Measurements from ENCODE around the gene TTC24.
"Not testable (repeated sequence)": the region's sequence is repeated elsewhere in the genome, so short reads cannot be mapped to it uniquely, and the experiment has no call there.

TTC24 gene

DNA sequence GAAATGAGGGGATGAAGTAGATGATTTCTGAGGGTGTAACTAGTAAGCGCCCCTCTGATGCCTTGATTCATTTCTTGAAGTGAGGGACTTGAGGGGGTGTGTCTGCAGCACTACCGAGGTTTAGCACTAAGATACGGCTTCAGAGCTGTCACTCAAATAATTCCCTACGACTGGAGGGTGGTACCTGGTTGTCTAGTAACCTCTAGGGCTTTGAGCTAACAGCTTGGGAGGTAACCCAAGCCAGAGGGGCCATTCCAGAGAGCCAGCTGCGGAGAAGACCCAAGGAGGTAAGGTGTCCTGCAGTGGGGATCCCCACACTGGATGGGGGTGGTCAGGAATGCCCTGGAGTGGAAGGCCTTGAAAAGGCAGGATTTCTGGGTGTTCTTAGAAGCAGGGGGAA is at the start of gene TTC24:
TTC24 (plus strand) TSS at position 252 of the 400 bp plus-strand sequence. CDS start 1,642 bp downstream, outside the sequence.
- DNase-seq (ENCODE audit: low read depth), result no peak

DNA sequence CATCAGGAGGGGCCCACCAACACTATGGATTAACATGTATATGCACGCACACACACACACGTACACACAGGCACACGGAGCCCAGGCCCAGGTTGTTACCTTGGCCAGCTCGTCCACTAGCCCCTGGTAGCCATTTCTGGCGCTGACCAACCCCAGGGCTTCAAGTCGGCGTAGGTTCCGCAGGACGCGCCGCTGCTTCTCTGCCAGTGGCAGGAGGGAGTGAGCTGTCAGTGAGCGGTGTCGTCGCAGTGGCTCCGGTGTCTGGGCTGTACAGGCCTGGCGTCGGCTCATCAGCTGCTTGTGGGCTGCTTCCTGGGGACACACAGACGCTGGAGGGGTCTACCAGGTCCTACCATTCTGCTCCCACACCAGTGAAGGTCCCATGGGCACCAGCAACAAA is 49.5 kb upstream of the TTC24 start:
- no peak for DNase-seq (ENCODE audit: low read depth)

DNA sequence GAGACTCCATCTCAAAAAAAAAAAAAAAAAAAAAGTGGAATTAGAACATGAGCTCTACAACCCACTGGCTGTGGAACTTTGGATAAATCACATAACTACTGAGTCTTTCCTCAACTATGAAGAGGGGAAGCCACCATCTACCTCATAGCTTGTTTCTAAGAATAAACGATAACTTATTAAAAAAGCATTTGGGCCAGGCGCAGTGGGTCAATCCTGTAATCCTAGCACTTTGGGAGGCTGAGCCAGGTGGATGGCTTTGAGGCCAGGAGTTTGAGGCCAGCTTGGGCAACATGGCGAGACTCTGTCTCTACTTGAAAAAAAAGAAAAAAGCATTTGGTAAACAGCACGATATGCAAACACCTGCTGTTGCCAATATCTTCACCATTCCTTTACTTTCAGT is 47.1 kb upstream of the TTC24 start:
- DNase-seq (ENCODE audit: low read depth), result no peak

DNA sequence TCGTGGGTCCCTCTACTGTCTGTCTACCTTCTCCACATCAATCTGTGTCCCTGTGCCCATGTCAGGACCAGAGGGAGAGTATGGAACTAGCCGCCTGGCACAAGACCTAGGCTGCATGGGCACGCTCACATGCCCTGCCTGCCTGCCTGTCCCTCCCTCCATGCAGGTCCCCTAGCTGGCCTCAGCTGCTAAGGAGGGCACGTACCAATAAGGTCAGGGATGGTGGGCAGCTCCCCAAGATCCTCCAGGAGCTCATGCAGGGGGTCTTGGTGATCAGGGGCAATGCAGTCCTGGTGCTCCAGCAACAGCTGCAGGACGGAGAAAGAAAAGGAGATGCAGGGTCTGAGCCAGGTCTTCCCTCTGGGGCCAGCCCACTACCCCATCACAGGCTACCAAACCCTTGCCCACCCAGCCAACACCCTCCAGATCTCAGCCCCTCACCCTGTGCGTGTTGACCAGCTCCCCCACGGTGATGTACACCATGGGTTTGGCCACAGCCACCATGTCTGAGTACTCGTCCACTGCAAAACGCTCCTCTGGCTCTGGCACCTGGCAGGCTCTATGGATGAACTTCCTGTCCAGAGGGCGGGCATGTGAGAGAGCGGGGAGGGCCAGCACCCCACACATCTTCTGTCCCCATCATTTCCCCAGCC is 45.8 kb upstream of the TTC24 start:
- no peak for DNase-seq (ENCODE audit: low read depth)

DNA sequence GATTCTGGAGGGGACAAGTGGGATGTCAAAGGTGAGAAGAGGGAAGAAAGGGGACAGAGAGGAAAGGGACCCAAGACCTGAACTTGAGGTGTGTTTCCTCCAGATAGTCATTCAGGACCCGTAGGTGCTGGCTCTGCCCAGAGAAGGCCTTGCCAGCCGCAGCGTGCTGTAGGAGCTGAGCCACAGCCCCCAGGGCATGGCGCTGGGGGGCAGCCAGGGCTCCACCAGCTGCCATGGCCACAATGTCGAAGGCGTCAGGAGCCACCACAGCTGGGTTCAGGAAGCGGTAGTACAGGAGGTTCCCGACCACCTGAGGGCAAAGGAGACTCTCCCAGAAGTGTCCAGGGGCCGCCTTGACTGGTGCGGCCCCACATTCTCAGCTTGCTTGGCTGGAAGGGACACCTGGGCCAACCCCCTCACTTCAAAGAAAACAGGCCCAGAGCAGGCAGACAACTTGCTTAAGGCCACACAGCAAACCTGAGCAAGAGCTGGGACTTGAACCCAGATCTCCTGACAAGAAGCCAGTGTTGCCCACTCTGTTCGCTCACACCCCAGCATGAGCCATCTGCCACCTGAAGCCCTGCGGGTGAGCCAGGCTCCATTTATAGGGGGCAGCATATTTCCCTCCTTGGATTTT is 45.0 kb upstream of the TTC24 start:
- no peak for DNase-seq (ENCODE audit: low read depth)

DNA sequence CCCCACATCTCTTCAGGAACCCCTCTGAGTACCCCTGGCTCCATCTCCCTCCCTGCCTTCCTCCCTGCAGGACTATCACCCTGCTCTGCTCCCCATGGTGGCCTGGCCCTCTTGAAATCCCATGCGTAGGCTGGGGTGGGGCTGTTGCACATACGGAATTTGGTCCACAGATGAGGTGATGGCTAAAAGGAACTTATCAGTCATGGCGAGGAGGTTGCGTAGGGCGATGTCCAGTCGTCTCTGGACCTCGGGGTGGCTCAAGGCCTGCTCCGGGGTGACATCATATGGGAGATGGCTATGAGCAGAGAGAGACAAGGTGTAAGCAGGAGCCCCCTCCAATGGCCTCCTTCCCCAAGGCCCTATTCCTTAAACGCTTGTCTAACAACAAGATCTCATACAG is 42.5 kb upstream of the TTC24 start:
- no peak for DNase-seq (ENCODE audit: low read depth)

DNA sequence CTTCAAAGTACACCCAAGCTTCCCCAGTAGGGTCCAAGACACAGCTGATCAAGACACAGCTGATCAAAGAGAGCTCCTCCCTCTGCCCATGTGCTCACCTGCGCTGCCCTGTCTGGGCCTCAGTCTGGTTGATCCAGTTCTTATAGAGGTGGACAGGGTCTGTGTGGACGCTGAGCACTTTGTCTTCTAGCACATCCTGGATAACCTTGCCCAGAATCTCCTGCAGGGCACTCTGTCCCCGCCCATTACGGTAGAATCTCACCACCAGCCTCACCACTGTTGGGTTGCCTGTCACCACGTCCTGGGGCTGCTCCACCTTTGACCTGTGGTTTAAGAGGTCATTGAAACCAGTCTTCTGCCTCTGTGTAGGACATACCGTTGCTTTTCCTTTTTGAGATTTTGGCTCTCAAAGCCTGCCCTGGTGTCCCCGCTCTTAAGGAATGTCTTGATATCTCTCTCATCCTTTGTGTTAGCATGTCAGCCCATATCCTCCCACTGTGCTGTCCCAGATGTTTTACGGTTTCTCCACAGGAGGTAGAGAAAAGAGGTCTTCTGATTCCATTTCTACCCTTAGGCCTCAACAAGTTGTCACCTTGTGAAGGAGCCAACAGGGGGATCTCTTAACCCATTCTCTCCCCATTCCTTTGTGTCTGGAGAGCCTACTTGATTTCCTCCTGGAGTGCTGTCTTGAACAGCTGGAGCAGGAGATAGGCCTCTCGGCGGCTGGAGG is 40.6 kb upstream of the TTC24 start:
- no peak for DNase-seq (ENCODE audit: low read depth)

DNA sequence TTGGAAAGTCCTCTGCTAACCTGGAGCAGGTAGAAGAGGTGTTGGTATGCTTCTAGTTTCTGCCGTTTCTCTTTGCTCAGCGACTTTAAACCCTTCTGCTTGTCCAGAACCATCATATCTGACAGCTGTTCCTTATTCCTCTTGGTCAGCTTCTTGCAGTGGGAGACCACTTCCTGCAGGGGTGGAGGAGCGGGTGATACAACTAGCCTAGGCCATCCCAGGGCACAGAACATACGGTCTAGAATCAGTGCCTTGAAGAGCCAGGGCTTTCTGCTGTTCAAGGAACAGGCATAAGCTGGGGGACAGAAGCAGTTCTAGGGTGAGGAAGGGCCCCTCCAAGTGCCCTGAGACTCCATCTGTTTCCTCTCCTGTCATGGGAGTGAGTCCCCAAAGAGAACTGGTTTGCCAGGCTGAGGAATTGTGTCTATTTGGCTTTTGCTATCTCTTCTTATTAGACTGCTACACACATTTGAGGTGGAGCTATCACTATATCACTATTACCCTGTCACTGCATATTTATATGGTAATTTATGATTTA is 39.6 kb upstream of the TTC24 start:
- DNase-seq (ENCODE audit: low read depth), result no peak

DNA sequence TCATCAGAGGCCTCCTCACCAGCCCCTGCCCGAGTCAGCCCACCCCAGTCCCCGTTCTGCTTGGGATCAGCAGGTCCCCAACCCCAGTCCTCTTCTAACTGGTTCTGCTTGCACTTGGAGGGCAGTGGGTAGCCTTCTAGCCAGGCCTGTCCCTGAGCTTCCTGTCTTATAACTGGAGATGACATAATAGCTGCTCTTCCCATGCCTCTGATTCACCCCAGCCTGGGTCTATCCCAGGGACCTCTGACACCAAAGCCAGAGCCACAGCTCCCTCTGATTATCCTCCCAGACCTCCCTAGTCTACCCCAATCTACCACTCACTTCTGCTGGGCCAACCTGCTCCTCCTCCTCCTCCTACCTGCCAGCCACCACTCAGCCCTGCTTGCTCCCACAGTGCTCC is 38.6 kb upstream of the TTC24 start:
- DNase-seq (ENCODE audit: low read depth), result no peak

DNA sequence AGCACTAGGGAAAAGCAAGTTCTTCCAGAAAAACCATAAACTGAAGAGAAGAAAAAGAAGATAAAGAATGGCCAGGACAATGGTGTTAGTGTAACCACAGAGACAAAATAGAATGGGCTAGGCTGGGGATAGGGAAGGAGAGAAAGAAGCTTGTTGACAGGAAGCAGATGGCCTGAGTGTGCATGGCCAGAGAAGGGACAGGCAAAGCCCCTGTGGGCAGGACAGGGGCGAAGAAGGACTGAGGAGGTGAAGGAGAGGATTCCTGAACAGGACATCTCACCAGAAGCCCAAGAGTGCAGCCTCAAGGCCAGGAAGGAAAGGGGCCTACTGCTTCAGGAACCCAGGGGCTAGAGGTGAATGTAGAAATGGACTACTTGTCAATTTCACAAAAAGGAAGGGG is 36.5 kb upstream of the TTC24 start:
- no peak for DNase-seq (ENCODE audit: low read depth)

DNA sequence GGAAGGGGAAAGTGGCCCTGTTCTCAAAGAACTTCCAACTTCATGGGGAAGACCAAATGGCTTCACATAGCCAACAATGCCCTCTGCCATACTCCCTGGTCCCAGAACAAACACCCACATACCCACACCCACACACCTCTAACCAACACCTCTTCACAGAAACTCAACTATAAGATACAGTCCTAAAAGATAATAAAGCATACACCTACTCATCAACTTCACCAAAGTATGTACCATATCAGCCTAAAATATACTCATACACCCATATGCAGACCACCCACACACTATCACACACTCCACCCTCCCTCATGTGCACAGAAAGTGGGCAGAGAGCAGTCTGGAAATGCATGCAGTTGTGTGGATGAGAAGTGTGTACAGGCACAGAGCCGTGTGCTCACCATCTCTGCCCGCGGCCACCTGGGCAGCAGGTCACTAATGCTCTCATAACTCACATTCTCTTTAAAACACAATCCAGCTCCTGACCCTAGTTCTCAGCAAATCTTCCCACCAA is 34.9 kb upstream of the TTC24 start:
- DNase-seq (ENCODE audit: low read depth), result no peak

DNA sequence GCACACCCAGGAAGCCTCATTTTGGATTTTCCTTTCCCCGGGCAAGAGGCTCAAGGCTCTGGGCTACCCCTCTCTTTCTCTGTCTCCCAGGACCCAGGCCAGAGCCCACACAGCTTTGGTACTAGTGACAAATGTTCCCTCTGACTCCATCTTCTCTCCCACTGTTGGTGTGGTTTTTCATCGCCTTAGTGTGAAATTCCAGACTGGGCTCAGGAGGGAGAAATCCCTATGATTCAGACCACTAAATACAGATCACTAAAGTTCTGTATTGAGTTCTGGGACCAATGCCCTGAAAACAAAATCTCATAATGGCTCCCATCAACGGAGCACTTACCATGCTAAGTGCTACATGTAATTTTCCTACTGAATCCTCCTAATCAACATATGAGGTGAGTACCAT is 33.3 kb upstream of the TTC24 start:
- no peak for DNase-seq (ENCODE audit: low read depth)

DNA sequence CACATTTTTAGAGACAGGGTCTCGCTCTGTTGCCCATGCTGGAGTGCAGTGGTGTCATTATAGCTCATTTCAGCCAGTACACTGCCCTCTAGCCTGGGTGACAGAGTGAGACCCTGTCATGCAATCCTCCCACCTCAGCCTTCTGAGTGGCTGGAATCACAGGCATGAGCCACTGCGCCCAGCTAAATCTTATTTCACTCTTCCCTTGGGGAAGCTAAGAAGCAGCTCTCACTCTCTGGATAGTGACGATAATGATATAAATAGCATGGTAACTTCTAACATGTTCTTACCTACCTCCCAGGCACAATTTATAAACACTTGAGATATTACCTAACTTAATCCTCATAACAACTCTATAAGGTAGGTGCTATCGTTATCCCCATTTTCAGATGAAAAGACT is 32.1 kb upstream of the TTC24 start:
- DNase-seq (ENCODE audit: low read depth), result no peak

DNA sequence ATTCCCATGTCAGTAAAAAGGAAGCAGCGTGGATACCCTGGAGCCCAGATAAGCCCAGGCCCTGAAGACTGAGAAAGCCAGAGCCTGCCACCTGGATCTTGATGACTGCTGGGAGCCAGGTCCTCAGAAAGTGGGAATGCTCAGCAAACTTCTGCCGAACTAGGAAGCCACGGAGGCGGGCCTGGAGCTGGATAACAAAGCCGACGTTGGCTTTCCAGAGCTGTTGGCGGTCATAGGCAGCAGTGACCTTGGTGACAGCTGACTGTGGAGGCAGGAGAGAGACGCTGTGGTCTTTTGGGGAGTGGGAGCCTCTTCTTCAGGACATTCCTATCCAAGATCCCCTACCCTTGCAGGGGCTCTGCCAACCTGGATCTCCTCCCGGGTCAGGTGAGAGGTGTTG is 31.5 kb upstream of the TTC24 start:
- DNase-seq (ENCODE audit: low read depth), result no peak

DNA sequence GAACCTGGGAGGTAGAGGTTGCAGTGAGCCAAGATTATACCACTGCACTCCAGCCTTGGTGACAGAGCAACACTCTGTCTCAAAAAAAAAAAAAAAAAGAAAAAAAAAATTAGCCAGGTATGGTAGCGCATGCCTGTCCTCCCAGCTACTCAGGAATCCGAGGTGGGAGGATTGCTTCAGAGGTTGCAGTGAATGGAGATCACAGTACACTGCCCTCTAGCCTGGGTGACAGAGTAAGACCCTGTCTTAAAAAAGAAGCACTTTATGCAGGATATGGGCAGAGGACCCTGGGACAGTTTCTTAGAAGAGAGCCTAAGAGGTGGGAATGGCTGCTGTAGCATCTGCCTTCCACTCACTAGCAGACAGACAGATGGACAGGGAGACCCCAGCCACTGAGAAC is 30.1 kb upstream of the TTC24 start:
- DNase-seq (ENCODE audit: low read depth), result no peak

DNA sequence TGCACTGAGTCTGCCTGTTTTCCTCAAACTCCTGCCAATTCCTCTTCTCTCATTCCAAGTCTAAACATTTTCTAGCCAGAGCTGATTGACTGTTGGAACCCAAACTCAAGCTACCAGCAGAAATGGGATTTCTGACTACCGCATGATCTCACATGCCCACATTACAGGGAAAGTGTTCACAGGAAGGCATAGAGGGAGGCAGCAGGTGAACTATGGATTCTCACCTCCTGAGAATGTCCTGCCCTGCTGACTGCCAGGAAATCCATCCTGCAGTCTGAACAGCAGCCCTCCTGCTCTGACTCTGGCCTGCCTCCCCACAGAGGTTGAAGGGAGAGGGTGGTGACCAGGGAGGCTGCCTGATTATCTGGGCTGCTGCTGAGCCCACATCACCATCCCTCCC is 29.7 kb upstream of the TTC24 start:
- no peak for DNase-seq (ENCODE audit: low read depth)

DNA sequence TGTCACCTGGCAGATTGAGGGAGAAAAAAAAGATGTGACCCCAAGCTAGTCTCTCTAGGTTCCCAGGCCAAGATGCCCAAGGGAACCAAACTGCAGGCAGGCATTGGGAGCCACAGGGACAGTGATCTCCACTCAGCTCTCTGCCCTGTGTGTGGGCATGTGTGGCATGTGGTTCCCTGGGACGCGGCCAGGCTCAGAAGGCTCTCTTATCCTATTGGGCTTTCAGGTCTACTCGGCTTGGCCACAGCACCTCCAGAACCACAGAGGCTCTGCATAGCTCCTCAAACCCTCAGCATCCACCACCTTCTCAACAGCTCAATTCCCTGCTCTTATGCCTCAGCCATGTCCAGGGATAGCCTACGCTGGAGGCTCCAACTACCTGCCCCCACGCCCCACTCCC is 29.2 kb upstream of the TTC24 start:
- no peak for DNase-seq (ENCODE audit: low read depth)

DNA sequence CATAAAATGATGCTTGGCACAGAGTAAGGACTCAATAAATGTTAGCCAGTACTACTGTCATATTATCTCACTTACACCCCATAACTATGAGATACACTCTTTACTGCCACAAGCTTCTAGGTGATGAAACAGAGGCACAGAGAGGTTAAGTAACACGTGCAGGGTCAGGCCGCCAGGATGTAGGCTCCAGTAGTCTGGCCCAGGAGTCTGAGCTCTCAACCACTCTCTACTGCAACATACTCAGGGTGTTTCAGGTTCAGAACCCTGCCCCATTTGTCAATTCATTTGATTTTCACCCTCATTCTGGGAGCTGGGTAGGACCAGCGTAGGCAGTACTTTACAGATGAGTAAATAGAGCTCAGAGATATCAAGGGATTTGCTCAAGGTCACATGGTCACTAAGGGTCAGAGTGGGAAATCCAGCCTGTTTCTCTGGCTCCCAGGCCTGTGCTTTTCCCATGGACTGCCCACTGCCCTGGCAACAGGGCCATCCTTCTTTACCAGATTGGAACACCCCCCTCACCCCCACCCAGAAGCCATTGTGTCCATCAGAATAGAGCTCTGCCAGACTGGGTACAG is 28.4 kb upstream of the TTC24 start:
- DNase-seq (ENCODE audit: low read depth), result no peak

DNA sequence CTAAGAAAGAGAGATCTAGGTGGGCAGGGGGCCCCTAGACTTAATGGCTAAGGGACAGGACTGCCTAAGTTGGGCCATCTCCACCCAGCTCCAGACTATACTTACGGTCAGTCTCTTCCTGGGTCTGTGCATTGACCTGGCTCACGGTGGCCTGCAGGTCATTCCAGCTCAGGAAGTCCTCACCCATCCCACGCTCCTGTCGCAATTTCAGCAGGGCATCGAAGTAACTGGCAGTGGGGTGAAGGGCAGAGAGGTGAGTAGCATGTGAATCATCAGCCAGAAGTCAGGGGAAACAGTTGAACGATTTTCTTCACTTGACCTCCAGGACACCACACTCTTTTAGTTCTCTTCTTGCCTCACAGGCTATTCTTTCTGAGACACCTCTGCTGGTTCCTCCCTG is 27.7 kb upstream of the TTC24 start:
- DNase-seq (ENCODE audit: low read depth), result no peak

DNA sequence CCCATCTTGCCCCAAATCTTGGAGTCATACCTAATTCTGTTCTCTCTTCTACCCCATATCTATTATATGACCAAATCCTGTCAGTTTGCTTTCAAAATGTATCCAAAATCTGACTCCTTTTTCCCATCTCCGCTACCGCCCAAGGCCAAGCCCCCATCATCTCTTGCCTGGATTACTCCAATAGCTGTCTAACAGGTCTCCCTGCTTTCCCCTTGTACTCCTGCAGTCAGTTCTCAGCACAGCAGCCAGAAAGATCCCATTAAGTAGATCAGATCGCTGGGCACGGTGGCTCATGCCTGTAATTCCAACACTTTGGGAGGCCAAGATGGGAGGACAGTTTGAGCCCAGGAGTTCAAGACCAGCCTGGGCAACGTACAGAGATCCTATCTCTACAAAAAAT is 27.0 kb upstream of the TTC24 start:
- DNase-seq (ENCODE audit: low read depth), result no peak

DNA sequence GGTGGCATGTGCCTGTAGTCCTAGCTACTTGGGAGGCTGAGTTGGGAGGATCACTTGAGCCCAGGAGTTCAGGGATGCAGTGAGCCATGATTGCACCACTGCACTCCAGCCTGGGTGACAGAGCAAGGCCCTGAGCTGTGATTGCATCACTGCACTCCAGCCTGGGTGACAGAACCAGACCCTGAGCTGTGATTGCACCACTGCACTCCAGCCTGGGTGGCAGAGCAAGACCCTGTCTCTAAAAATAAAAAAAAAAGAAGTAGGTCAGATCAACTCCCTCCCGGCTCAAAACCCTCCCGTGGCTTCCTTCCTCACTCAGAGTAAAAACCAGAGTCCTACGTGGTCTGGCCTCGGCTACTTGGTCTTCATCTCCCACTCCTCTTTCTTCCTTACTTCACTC is 26.6 kb upstream of the TTC24 start:
- not testable (repeated sequence) for DNase-seq (ENCODE audit: low read depth)

DNA sequence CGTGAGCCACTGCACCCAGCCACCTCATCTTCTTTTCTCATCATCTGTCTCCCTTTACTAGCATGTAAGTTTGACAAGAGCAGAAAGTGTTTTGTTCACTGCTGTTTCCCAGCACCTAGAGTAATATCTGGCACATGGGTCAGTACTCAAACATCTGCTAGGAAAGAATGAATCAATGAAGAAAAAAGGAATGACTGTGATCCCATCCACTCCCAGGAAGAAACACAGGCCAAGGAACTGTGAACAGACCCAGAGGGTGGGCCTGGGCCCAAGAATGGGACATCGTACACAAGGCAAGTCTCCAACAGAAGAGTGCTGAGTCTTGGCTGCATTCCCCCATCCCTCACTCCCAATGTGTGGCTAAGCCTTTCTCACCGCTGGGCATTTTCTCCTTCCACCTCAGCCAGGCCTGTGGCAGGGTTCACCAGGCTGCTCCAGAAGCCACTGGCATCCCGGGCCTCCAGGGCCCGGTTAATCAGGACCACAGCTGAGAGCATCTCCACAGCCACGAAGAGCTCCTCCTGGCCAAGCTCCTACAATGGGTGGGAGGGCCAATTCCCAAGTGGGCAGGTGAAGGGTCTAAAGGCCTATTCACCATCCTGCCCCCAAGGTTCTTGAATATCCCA is 25.6 kb upstream of the TTC24 start:
- no peak for DNase-seq (ENCODE audit: low read depth)
